ENCODE results near the gene DDX46.
"Not testable (repeated sequence)": the region's sequence is repeated elsewhere in the genome, so short reads cannot be mapped to it uniquely, and the experiment has no call there.

The DDX46 gene

DNA sequence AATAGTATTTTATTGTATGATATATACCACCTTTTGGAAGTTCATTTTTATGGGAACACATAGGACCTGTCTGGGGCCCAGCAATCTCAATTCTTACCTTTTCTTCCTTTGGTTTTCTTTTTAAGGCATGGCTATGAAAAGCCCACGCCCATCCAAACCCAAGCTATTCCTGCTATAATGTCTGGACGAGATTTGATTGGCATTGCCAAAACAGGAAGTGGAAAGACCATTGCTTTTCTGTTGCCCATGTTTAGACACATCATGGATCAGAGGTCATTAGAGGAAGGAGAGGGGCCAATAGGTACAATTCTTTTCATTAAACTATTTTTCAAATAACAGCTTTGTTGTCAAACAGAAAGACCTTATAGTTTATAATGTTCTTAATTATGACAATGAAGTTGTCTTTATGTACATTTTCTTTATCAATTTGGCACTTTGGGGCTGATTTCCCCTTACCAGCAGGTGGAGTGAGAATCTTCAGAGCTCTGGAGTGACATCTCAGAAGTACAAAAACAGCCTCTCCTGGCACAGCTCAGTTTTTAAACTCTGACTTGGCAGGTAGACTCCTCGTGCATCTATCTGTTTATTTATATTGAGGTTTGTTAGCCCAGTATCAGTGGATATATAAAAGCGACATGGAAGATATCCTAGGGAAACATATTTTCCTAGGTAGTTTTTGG is 25.8 kb downstream of the DDX46 start:
- DNase-seq (ENCODE audit: low read depth in 1 of 2, low spot score in 1 of 2), result no peak

- no peak for DNase-seq (ENCODE audit: low read depth in 1 of 2, low spot score in 1 of 2)
These were observed 26.5 kb downstream of the DDX46 start for GRCh38 chr5:134784946-134785620.

GRCh38 chr5:134787692-134788091 is 29.1 kb downstream of the DDX46 start:
- DNase-seq (ENCODE audit: low read depth in 1 of 2, low spot score in 1 of 2), result no peak

GRCh38 chr5:134791580-134791979 is 33.0 kb downstream of the DDX46 start:
- DNase-seq (ENCODE audit: low read depth in 1 of 2, low spot score in 1 of 2), result no peak

DNA sequence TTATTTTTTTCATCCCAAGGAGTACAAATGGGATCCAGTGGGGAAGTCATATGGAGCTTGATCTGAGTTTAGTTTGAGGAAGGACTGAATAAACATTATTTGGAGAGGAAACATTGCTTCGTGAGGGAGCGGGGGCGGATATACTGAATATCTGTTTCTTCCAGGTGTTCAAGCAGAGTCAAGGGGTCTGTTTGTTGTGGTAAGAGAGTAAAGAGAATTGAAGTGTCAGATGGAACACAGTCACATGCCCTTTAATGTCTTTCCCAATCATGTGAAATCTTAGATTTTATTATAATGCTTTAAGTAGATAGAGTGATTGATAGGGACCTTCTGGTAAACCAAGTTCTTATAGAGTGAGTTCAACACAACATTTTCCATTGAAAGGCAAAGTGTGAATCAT is 33.7 kb downstream of the DDX46 start:
- no peak for DNase-seq (ENCODE audit: low read depth in 1 of 2, low spot score in 1 of 2)

- DNase-seq (ENCODE audit: low read depth in 1 of 2, low spot score in 1 of 2), result no peak
These were observed 34.5 kb downstream of the DDX46 start for GRCh38 chr5:134793111-134793510.

GRCh38 chr5:134794082-134794481 is 35.5 kb downstream of the DDX46 start:
- DNase-seq (ENCODE audit: low read depth in 1 of 2, low spot score in 1 of 2), result no peak

GRCh38 chr5:134794819-134795218 is 36.2 kb downstream of the DDX46 start:
- no peak for DNase-seq (ENCODE audit: low read depth in 1 of 2, low spot score in 1 of 2)

DNA sequence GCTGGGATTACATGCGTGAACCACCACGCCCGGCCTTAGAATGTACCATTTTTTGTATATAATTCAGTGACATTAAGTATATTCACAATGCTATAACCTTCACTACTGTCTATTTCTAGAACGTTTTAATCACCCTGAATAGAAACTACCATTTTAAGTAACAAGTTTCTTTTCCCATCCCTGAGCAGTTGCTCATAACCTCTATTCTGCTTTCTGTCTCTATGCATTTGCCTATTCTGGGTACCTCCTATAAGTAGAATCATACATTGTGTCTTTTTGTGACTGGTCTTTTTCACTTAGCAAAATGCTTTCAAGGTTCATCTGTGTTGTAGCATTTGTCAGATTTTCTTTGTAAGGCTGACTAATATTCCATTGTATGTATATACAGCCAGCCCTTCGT is 39.9 kb downstream of the DDX46 start:
- DNase-seq (ENCODE audit: low read depth in 1 of 2, low spot score in 1 of 2), result no peak

GRCh38 chr5:134803821-134804220 is 45.2 kb downstream of the DDX46 start:
- no peak for DNase-seq (ENCODE audit: low read depth in 1 of 2, low spot score in 1 of 2)

DNA sequence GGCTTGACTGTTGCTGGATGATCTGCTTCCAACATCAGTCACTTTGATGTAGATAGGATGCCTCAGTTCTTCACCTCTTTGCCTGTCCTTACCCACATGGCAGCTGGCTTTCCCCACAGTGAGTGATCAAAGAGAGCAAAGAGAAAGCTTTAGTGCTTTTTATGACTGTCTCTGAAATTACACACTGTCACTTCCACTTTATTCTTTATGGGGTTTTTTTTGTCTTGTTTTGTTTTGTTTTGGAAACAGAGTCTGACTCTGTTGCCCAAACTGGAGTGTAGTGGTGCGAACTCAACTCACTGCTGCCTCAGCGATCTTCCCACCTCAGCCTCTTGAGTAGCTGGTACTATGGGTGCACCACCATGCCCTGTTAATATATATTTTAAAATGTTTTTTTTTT is 54.8 kb downstream of the DDX46 start:
- DNase-seq (ENCODE audit: low read depth in 1 of 2, low spot score in 1 of 2), result no peak

DNA sequence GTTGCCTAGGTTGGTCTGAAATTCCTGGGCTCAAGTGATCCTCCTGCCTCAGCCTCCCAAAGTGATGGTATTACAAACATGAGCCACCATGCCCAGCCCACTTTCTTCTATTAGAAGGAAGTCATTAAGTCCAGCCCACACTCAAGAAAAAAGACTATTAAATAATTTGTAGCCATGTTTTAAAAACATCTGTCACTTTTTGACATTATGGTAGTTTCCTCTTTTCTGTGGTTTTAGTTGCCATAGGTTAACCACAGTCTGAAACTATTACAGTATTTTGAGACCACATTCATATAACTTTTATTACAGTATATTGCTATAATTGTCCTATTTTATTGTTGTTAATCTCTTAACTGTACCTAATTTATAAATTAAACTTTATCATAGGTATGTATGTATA is 55.2 kb downstream of the DDX46 start:
- DNase-seq (ENCODE audit: low read depth in 1 of 2, low spot score in 1 of 2), result no peak

- DNase-seq (ENCODE audit: low read depth in 1 of 2, low spot score in 1 of 2), result no peak
These were observed 58.4 kb downstream of the DDX46 start for GRCh38 chr5:134817006-134817405.

DNA sequence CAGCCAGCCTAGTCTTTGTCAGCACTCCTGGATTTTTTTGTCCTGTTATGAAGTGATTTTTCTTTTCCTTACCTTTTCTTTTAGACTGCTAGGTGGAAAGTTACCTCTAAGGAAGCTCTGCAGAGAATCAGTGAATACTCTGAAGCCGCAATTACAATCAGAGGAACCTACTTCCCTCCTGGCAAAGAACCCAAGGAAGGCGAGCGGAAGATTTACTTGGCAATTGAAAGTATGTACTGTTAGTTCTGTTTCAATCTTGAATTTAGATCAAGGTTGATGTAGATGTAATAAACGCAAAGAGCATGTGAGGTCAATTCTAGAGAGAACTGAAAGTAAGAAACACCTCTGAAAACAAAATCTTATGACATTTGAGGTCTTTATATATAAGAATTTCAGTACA is 60.2 kb downstream of the DDX46 start:
- DNase-seq (ENCODE audit: low read depth in 1 of 2, low spot score in 1 of 2), result no peak

DNA sequence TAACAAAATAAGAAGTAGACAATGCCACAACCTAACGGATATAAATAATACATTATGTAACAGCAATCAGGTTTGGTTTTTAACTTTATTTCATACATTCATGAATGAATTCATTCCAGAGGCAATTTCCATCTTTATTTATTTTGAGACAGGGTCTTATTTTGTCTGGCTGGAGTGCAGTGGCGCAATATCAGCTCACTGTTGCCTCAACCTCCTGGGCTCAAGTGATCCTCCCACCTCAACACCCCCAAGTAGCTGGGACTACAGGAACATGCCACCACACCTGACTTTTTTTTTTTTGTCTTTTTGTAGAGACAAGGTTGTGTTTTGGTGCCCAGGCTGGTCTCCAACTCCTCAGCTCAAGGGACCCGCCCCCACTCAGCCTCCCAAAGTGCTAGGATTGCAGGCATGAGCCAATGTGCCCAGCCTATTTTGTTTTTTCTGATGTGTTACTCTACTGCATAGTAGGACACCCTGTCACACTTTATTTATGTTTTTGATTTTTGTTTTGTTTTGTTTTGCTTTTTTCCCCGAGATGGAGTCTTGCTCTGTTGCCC is 60.9 kb downstream of the DDX46 start:
- no peak for DNase-seq (ENCODE audit: low read depth in 1 of 2, low spot score in 1 of 2)

GRCh38 chr5:134821841-134822240 is 63.3 kb downstream of the DDX46 start:
- no peak for DNase-seq (ENCODE audit: low read depth in 1 of 2, low spot score in 1 of 2)

GRCh38 chr5:134824681-134825080 is 66.1 kb downstream of the DDX46 start:
- no peak for DNase-seq (ENCODE audit: low read depth in 1 of 2, low spot score in 1 of 2)

DNA sequence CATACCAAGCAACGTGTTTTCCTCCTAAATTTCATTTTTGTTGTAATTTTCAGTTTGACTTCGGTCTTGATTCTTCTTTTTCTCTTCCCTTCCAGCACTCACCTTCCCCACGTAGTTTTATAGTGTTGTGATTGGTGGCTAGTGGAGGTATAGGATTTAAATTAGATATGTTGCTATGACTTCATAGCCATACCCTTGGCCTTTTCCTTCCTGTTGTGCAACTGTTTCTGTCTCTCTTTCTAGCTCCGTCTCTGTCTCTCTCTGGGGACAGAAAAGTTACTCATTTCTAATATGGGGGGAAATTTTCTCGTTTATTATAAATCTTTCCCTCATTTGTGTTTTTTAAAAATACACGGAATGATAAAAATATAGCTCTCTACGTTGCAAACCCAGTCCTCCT is 66.6 kb downstream of the DDX46 start:
- DNase-seq (ENCODE audit: low read depth in 1 of 2, low spot score in 1 of 2), result no peak

DNA sequence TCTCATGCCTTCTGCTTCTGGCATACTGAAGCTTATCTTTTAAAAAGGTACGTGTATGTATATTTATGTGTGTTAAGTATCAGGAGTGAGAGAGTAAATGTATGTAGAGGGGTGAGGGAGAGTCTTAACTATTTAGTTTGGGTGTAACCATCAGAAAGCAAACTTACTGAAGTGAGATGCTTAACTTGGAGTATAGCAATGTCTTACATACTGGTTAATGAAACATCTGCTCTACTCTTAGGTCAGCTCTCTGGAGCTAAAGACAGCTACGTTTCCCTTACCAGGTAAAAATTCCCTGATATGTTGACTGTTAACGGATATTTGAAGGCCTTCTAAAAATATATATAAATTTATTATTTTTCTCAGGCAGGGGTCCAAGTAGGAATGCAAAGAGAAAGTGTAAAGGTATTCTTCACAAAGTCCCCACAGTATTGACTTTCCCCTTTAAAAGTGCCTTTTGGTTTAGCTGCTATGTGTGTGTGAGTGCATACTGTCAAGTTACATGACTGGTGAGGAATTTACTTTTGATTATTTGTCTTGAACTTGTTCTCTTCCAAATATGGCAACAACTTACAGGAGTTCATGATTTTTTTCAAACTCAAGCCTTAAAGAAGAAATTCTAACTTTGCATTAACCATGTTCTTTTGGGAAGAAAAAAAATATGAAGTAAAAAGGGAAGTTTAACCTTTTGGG is 74.9 kb downstream of the DDX46 start:
- DNase-seq (ENCODE audit: low read depth in 1 of 2, low spot score in 1 of 2), result no peak

DNA sequence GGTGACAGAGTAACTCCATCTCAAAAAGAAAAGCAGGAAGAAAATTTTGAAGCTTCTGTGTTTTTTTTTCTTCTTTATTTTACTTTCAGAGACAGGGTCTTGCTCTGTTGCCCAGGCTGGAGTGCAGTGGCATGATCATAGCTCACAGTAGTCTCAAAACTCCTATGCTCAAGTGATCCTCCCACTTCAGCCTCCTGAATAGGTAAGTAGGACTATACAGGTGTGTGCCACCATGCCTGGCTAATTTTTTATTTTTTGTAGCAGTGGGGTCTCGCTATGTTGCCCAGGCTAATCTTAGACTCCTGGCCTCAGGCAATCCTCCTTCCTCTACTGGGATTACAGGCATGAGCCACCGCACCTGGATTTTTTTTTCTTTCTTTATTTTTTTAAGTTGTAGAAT is 77.0 kb downstream of the DDX46 start:
- no peak for DNase-seq (ENCODE audit: low read depth in 1 of 2, low spot score in 1 of 2)

DNA sequence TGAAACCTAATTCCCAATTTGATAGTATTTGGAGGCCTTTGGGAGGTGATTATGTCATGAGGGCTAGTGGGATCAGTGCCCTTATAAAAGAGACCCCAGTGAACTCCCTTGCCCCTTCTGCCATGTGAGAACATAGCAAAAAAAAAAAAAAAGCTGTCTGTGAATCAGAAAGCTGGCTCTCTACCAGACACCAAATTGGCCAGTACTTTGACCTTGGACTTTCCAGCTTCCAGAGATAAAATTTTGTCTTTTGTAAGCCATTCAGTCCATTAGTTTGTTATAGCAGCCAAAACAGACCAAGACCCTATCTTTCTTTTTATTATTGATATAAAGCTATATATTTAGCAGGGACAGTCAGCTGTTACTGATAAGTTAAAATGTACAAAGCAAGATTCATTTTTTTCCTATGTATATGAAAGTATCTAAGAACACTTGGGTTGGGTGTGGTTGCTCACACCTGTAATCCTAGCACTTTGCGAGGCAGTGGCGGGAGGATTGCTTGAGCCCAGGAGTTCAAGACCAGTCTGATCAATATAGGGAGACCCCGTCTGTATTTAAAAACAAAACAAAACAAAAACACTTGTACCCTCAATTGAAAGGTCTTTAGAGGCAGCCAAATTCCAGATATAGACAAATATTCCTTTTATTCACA is 79.1 kb downstream of the DDX46 start:
- no peak for DNase-seq (ENCODE audit: low read depth in 1 of 2, low spot score in 1 of 2)

DNA sequence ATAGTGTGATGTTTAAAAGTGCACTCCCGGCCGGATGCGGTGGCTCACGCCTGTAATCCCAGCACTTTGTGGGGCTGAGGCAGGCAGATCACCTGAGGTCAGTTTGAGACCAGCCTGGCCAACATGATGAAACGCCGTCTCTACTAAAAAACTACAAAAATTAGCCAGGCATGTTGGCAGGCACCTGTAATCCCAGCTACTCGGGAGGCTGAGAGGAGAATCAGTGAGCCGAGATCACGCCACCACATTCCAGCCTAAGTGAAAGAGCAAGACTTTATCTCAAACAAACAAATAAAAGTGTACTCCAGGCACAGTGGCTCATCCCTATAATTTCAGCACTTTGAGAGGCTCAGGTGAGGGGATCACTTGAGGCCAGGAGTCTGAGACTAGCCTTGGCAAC is 79.8 kb downstream of the DDX46 start:
- DNase-seq (ENCODE audit: low read depth in 1 of 2, low spot score in 1 of 2), result not testable (repeated sequence)

All from stimulated activated CD4-positive, alpha-beta T cell treated with anti-CD3 and anti-CD28 coated beads, Interleukin-15, amount 100 ng/mL, for 1 hour (primary cell).